ENCODE data around the gene ABTB2. TPM values are rescaled to one million over a fixed set of nuclear protein-coding genes. Genes with fewer than 3 reads are reported as not detected.

Gene ABTB2
- total RNA-seq, 2 donors from 2014 or later = 27.0 to 27.4 TPM

GRCh38 chr11:34308049-34308912, 49.5 kb downstream of the ABTB2 start:
- Histone ChIP-seq H3K9me3 (no peaks in the 10 kb centered on the region), H3K27ac (peak overlapping the region in 1 of 2 donors; percentile 25), H3K4me3 (no peak overlapping the region), H3K4me1 (peaks cover 0 to 31% of the 10 kb centered on the region in 2 donors), H3K27me3 (no peaks in the 10 kb centered on the region), H3K36me3 (no peaks in the 10 kb centered on the region)
- TF ChIP-seq, protein P1, sequence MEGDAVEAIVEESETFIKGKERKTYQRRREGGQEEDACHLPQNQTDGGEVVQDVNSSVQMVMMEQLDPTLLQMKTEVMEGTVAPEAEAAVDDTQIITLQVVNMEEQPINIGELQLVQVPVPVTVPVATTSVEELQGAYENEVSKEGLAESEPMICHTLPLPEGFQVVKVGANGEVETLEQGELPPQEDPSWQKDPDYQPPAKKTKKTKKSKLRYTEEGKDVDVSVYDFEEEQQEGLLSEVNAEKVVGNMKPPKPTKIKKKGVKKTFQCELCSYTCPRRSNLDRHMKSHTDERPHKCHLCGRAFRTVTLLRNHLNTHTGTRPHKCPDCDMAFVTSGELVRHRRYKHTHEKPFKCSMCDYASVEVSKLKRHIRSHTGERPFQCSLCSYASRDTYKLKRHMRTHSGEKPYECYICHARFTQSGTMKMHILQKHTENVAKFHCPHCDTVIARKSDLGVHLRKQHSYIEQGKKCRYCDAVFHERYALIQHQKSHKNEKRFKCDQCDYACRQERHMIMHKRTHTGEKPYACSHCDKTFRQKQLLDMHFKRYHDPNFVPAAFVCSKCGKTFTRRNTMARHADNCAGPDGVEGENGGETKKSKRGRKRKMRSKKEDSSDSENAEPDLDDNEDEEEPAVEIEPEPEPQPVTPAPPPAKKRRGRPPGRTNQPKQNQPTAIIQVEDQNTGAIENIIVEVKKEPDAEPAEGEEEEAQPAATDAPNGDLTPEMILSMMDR (IDR thresholded peaks at IDR 0.05) = no peak
- no peak for DNase-seq (ENCODE audit: low spot score)

DNA sequence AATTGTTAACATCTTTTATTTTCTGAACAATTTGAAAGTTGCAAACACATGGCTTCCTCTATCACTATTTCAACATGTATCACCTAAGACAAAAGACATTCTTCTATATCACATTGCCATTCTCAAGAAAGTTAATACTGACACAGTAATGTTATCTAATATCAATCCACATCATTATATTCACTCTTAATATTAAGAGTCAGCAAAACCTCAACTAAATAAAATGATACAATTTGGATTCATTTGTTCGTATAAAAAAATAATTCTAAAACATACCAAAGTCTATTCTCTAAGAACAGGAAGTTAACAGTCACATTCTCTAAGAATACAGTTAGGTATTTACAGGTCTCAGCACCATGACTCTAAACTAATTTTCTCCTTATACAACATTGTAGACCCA, 52.0 kb downstream of the ABTB2 start:
- Histone ChIP-seq H3K27ac (no peak overlapping the region), H3K36me3 (no peaks in the 10 kb centered on the region), H3K27me3 (no peaks in the 10 kb centered on the region), H3K4me3 (no peak overlapping the region), H3K9me3 (no peaks in the 10 kb centered on the region), H3K4me1 (peaks cover 0 to 21% of the 10 kb centered on the region in 2 donors)
- TF ChIP-seq, protein P1 (IDR thresholded peaks at IDR 0.05) = no peak
- DNase-seq (ENCODE audit: low spot score) = no peak

DNA sequence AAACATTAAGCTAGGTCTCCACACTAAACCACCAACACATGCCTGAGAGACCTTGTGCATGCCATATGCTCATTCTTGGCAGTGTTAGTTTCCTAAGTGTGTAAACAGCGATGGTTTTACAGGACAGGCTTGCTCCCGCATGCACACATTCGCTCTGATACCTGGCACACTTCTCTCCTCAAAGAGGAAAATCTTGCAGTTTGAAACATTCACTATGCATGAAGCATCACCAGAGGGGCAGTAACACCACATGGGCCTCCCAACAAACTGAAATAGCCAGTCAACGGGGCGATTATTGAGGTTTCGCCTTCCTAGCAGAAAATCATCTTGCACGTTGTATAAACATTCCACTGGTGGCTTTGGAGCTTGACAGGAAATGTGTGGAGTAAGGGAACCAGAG, 52.6 kb downstream of the ABTB2 start:
- TF ChIP-seq, protein P1 (IDR thresholded peaks at IDR 0.05) = no peak
- no peaks in the 10 kb centered on the region for H3K9me3 ChIP-seq
- no peak for DNase-seq (ENCODE audit: low spot score)
- no peak overlapping the region for H3K4me3 ChIP-seq
- H3K36me3 ChIP-seq = no peaks in the 10 kb centered on the region
- H3K27me3 ChIP-seq = no peaks in the 10 kb centered on the region
- no peak overlapping the region for H3K27ac ChIP-seq
- peaks cover 0 to 16% of the 10 kb centered on the region in 2 donors for H3K4me1 ChIP-seq

- Histone ChIP-seq H3K27ac (no peak overlapping the region), H3K36me3 (no peaks in the 10 kb centered on the region), H3K9me3 (no peaks in the 10 kb centered on the region), H3K4me3 (no peak overlapping the region), H3K27me3 (no peaks in the 10 kb centered on the region), H3K4me1 (peaks cover 0 to 17% of the 10 kb centered on the region in 2 donors)
- TF ChIP-seq, protein P1 (IDR thresholded peaks at IDR 0.05) = no peak
- DNase-seq (ENCODE audit: low spot score) = no peak
Measured at GRCh38 chr11:34303028-34303570, 54.7 kb downstream of the ABTB2 start.

GRCh38 chr11:34302046-34302921, 55.5 kb downstream of the ABTB2 start:
- H3K4me1 ChIP-seq = peaks cover 0 to 17% of the 10 kb centered on the region in 2 donors
- TF ChIP-seq, protein P1 (IDR thresholded peaks at IDR 0.05) = no peak
- no peaks in the 10 kb centered on the region for H3K27me3 ChIP-seq
- no peak overlapping the region for H3K4me3 ChIP-seq
- peak overlapping the region in 1 of 2 donors; percentile 30 for H3K27ac ChIP-seq
- no peaks in the 10 kb centered on the region for H3K36me3 ChIP-seq
- no peak for DNase-seq (ENCODE audit: low spot score)
- no peaks in the 10 kb centered on the region for H3K9me3 ChIP-seq

All from right atrium auricular region (tissue), 2 donors.